Keratinocyte (primary cell): ENCODE measurements around the gene TRAM2. TPM values are rescaled to one million over a fixed set of nuclear protein-coding genes. Genes with fewer than 3 reads are reported as not detected.

Source experiments
- DNase-seq: peaks from one replicate; pipeline ENCODE4 v3.0.0-alpha.2; 2011; ENCODE audit warnings: low read depth, missing footprints, low spot score
- FAIRE-seq: peaks from 2 replicates; lab custom pipeline; 2011; peaks lifted over from hg19 to GRCh38; lab: Jason Lieb, UNC
- H2AFZ ChIP-seq: 2 replicates; pipeline ENCODE4 v1.6.0; 2012; ENCODE audit warnings: low read length, control low read depth, inconsistent platforms; ENCODE audit not compliant: control insufficient read depth
- H3K27ac ChIP-seq: 2 replicates; pipeline ENCODE4 v1.5.1; 2011; ENCODE audit warnings: low read length; ENCODE audit not compliant: control insufficient read depth, insufficient read depth
- H3K27me3 ChIP-seq: 3 replicates; pipeline ENCODE4 v1.6.0; 2011; ENCODE audit warnings: low read length; ENCODE audit not compliant: control insufficient read depth, insufficient read depth; ENCODE audit errors: extremely low read depth
- H3K36me3 ChIP-seq, 2 experiments: 2 replicates in 1 of 2; 3 replicates in 1 of 2; pipeline ENCODE4 v1.5.1; 2011; ENCODE audit warnings: low read length in 2 of 2, mild to moderate bottlenecking in 1 of 2; ENCODE audit not compliant: control insufficient read depth in 2 of 2, insufficient read depth in 2 of 2; ENCODE audit errors: extremely low read depth in 1 of 2
- H3K4me1 ChIP-seq: 3 replicates; pipeline ENCODE4 v1.5.1; 2011; ENCODE audit warnings: low read length; ENCODE audit not compliant: control insufficient read depth, insufficient read depth; ENCODE audit errors: extremely low read depth
- H3K4me2 ChIP-seq: 3 replicates; pipeline ENCODE4 v1.6.0; 2011; ENCODE audit warnings: low read depth, low read length; ENCODE audit not compliant: control insufficient read depth, insufficient read depth; ENCODE audit errors: extremely low read depth
- H3K4me3 ChIP-seq, 3 experiments: fragments of 200-600 bp in 1 of 3; sonication (generic) in 1 of 3; 2 replicates in 2 of 3; 3 replicates in 1 of 3; pipeline ENCODE4 v1.5.1; 2011 to 2016; ENCODE audit warnings: low read length in 3 of 3, mild to moderate bottlenecking in 3 of 3, control low read depth in 2 of 3, inconsistent platforms in 1 of 3, low read depth in 1 of 3, mixed read lengths in 1 of 3, mixed run types in 1 of 3, moderate library complexity in 1 of 3; ENCODE audit not compliant: control insufficient read depth in 2 of 3, insufficient read depth in 2 of 3; ENCODE audit errors: extremely low read depth in 1 of 3
- H3K79me2 ChIP-seq: 2 replicates; pipeline ENCODE4 v1.6.0; 2012; ENCODE audit warnings: low read length; ENCODE audit not compliant: control insufficient read depth, insufficient read depth
- H3K9ac ChIP-seq: 3 replicates; pipeline ENCODE4 v1.6.0; 2011; ENCODE audit warnings: low read length; ENCODE audit not compliant: control insufficient read depth, insufficient read depth; ENCODE audit errors: extremely low read depth
- H3K9me1 ChIP-seq: 3 replicates; pipeline ENCODE4 v1.6.0; 2011; ENCODE audit warnings: low read length; ENCODE audit not compliant: control insufficient read depth, insufficient read depth; ENCODE audit errors: extremely low read depth
- H3K9me3 ChIP-seq: 2 replicates; pipeline ENCODE4 v1.5.1; 2012; ENCODE audit warnings: low read depth, low read length; ENCODE audit not compliant: control insufficient read depth
- H4K20me1 ChIP-seq: 3 replicates; pipeline ENCODE4 v1.6.0; 2011; ENCODE audit warnings: low read length; ENCODE audit not compliant: control insufficient read depth, insufficient read depth; ENCODE audit errors: extremely low read depth
- EZH2 ChIP-seq: IDR thresholded peaks from one replicate; pipeline ENCODE4 v1.6.1; 2012; ENCODE audit warnings: inconsistent platforms, mild to moderate bottlenecking, low read length, moderate library complexity
- dilution Hi-C: fragments of 300-500 bp; cut with MboI; formaldehyde crosslinking; loops from one replicate; pipeline ENCODE4 v1.7.0; 2020; ENCODE audit warnings: low sequenced_read_pairs; ENCODE audit not compliant: extremely low pct_ligation_motif_present
- polyA plus RNA-seq, 5 experiments: library from polyadenylated mRNA; depleted of rRNA in 3 of 5; stranded (reverse) in 3 of 5; stranded (forward) in 1 of 5; unstranded in 1 of 5; fragments of >200 nt; gene quantifications; 1 replicate in 1 of 5; 2 replicates in 3 of 5; 3 replicates in 1 of 5; pipeline versions ENCODE4 v1.2.1 to v1.2.3, GENCODE V29; 2011 to 2012; ENCODE audit warnings: missing spikeins in 2 of 5, low read depth in 1 of 5, low replicate concordance in 1 of 5
- TF ChIP-seq, protein P1 (sequence below), 3 experiments: IDR thresholded peaks in 1 of 3; conservative IDR thresholded peaks in 1 of 3; optimal IDR thresholded peaks in 1 of 3; 2 replicates in 2 of 3; 3 replicates in 1 of 3; pipeline versions ENCODE3 to v1.5.1; 2011; ENCODE audit warnings: low read length in 3 of 3, mild to moderate bottlenecking in 3 of 3, moderate library complexity in 2 of 3, control low read depth in 1 of 3, inconsistent platforms in 1 of 3; ENCODE audit not compliant: insufficient read depth in 2 of 3; ENCODE audit errors: extremely low read depth in 1 of 3

TRAM2 gene
- polyA plus RNA-seq, 1 donor (not counting 4 experiments of a cell fraction or from before 2014, with no cell fraction given), result 9.2 TPM

DNA sequence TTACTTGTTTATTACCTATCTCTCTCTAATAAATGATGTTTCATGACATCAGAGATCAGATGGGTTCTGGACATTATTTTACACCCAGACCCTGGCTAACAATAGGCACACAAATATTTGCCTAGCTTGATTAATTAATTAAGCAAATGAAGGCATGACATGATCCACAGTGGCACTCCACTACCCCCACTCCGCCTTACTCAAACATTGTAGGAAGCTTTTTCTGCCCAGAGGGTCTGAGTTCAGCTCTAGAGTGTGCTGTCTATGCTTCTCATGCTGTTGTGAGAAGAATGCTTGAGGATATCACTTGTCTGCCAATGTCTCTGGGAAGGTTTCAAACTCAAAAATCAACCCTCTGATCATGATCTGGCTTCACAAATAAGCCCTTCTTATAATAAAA lies 45.0 kb downstream of the TRAM2 start:
- no peaks in the 10 kb centered on the region for H3K79me2 ChIP-seq
- no peaks in the 10 kb centered on the region for H3K9me1 ChIP-seq
- DNase-seq (no peak), FAIRE-seq (no peak)
- no peak overlapping the region for H2AFZ ChIP-seq
- no peaks in the 10 kb centered on the region for H3K9me3 ChIP-seq
- no peak for TF ChIP-seq EZH2
- TF ChIP-seq, protein P1, sequence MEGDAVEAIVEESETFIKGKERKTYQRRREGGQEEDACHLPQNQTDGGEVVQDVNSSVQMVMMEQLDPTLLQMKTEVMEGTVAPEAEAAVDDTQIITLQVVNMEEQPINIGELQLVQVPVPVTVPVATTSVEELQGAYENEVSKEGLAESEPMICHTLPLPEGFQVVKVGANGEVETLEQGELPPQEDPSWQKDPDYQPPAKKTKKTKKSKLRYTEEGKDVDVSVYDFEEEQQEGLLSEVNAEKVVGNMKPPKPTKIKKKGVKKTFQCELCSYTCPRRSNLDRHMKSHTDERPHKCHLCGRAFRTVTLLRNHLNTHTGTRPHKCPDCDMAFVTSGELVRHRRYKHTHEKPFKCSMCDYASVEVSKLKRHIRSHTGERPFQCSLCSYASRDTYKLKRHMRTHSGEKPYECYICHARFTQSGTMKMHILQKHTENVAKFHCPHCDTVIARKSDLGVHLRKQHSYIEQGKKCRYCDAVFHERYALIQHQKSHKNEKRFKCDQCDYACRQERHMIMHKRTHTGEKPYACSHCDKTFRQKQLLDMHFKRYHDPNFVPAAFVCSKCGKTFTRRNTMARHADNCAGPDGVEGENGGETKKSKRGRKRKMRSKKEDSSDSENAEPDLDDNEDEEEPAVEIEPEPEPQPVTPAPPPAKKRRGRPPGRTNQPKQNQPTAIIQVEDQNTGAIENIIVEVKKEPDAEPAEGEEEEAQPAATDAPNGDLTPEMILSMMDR (optimal IDR thresholded peaks at IDR 0.05 in 1 of 3, IDR thresholded peaks at IDR 0.05 in 1 of 3, conservative IDR thresholded peaks at IDR 0.05 in 1 of 3; ENCODE audit: extremely low read depth in 1 of 3, insufficient read depth in 2 of 3, low read length in 3 of 3), result no peak
- dilution Hi-C loops, result no loop called here
- H3K4me2 ChIP-seq, result no peak overlapping the region
- peaks cover 11% of the 10 kb centered on the region for H3K4me1 ChIP-seq
- H3K36me3 ChIP-seq, result no peaks in the 10 kb centered on the region
- H4K20me1 ChIP-seq, result no peaks in the 10 kb centered on the region
- H3K27me3 ChIP-seq, result no peaks in the 10 kb centered on the region
- no peak overlapping the region for H3K4me3 ChIP-seq
- H3K27ac ChIP-seq, result no peak overlapping the region
- H3K9ac ChIP-seq, result no peak overlapping the region

DNA sequence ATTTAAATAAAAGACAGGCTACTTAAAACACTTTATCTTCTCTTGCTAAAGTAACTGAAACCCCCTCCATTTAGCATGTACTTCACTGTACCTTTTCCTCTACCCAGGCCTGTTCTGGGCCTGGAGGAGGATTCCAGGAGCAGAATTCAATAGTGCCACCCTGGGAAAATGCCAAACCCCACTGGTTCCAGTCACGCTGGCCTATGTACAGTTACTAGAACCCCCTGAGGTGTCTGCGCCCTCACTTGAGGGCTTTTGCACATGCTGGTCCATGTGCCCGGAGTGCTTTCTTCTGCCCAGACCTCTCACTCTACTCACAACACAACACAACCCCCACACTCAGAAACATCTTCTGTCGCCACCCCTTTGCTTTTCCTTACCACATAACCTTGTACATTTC lies 45.5 kb downstream of the TRAM2 start:
- Histone ChIP-seq H3K9me3 (no peaks in the 10 kb centered on the region), H3K27ac (no peak overlapping the region), H3K4me2 (no peak overlapping the region), H4K20me1 (no peaks in the 10 kb centered on the region), H2AFZ (no peak overlapping the region), H3K4me1 (peaks cover 6% of the 10 kb centered on the region), H3K4me3 (no peak overlapping the region), H3K9ac (no peak overlapping the region), H3K27me3 (no peaks in the 10 kb centered on the region), H3K36me3 (no peaks in the 10 kb centered on the region), H3K79me2 (no peaks in the 10 kb centered on the region), H3K9me1 (no peaks in the 10 kb centered on the region)
- TF ChIP-seq, protein P1 (optimal IDR thresholded peaks at IDR 0.05 in 1 of 3, IDR thresholded peaks at IDR 0.05 in 1 of 3, conservative IDR thresholded peaks at IDR 0.05 in 1 of 3; ENCODE audit: extremely low read depth in 1 of 3, insufficient read depth in 2 of 3, low read length in 3 of 3), result no peak
- no peak for TF ChIP-seq EZH2
- FAIRE-seq, result no peak
- dilution Hi-C loops, result no loop called here
- DNase-seq, result no peak
